ENCODE data around the gene PIGR.

DNA sequence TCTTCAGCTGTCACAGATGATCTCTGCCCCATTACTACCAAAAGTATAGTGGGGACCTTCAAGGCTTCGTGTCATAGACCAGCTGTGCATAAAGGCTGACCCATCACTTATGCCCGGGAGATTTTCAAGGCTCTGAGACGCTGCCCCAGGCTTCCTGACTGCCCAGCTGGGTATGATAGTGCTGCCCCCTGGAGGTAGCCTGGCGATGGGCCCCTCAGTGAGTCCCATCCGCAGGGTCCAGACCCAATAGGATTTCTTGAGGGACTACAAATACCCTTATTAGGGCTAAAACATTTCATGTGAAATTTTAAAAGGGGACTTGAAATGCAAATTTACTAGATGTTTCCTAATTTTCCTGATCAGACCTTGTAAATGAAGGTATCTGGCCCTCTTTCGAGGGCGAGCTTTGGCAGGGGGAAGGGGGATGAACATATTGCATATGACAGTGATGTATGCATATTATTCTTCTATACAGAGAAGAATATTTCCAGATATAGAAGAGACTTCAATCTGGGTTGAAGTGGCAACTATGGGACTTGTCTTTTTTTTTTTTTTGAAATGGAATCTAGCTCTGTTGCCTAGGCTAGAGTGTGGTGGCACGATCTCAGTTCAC is 12.8 kb downstream of the PIGR start:
- TF ChIP-seq POLR2A (IDR thresholded peaks at IDR 0.05; ENCODE audit: low read depth, low read length) (no peak), EZH2 (IDR thresholded peaks at IDR 0.05; ENCODE audit: borderline replicate concordance, low read depth, low read length, severe bottlenecking) (no peak), POLR2AphosphoS5 (IDR thresholded peaks at IDR 0.05; ENCODE audit: insufficient read depth, low read depth, low read length) (no peak)
- TF ChIP-seq, protein P1, sequence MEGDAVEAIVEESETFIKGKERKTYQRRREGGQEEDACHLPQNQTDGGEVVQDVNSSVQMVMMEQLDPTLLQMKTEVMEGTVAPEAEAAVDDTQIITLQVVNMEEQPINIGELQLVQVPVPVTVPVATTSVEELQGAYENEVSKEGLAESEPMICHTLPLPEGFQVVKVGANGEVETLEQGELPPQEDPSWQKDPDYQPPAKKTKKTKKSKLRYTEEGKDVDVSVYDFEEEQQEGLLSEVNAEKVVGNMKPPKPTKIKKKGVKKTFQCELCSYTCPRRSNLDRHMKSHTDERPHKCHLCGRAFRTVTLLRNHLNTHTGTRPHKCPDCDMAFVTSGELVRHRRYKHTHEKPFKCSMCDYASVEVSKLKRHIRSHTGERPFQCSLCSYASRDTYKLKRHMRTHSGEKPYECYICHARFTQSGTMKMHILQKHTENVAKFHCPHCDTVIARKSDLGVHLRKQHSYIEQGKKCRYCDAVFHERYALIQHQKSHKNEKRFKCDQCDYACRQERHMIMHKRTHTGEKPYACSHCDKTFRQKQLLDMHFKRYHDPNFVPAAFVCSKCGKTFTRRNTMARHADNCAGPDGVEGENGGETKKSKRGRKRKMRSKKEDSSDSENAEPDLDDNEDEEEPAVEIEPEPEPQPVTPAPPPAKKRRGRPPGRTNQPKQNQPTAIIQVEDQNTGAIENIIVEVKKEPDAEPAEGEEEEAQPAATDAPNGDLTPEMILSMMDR (IDR thresholded peaks at IDR 0.05; ENCODE audit: extremely low read depth in 1 of 2, insufficient read depth in 1 of 2, low read depth in 1 of 2, low read length in 2 of 2), result peak; percentile 61 to 65
- TF ChIP-seq, protein P2, sequence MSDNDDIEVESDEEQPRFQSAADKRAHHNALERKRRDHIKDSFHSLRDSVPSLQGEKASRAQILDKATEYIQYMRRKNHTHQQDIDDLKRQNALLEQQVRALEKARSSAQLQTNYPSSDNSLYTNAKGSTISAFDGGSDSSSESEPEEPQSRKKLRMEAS (IDR thresholded peaks at IDR 0.05; ENCODE audit: insufficient read depth, insufficient read length), result no peak

All from endothelial cell of umbilical vein (primary cell).